A673 (cell line): ENCODE measurements around the gene REEP6.

Experiments
- CTCF ChIP-seq: fragments of 300-800, 200-600 bp; sonication (generic); conservative IDR thresholded peaks from 2 replicates; pipeline ENCODE4 v1.5.1; 2017; ENCODE audit warnings: low read depth, mild to moderate bottlenecking, antibody characterized with exemption, low read length, moderate library complexity, mixed read lengths
- EZH2 ChIP-seq: fragments of 200-600 bp; sonication (generic); IDR thresholded peaks from 2 replicates; pipeline ENCODE4 v1.6.1; 2017; ENCODE audit warnings: borderline replicate concordance, low read depth, mild to moderate bottlenecking, mixed read lengths, antibody characterized with exemption, low read length; ENCODE audit not compliant: poor library complexity, severe bottlenecking

- TF ChIP-seq CTCF (0 out of 2 replicates have a peak, but pooled peaks have one; percentile 25), EZH2 (peak; percentile 55)
These were observed 22.1 kb upstream of the REEP6 start for GRCh38 chr19:1468821-1469254.
